OCI-LY1 (cell line): ENCODE data around the gene C1orf159.

ENCODE experiments used
- H2AFZ ChIP-seq: fragments of 200-600 bp; sonication (generic), shearing (Covaris generic); 2 replicates; pipeline ENCODE4 v1.6.0; 2014; ENCODE audit warnings: antibody characterized with exemption, mild to moderate bottlenecking, low read length
- H3F3A ChIP-seq: fragments of 200-600 bp; sonication (generic), shearing (Covaris generic); 2 replicates; pipeline ENCODE4 v1.6.0; 2014; ENCODE audit warnings: mild to moderate bottlenecking, antibody characterized with exemption, low read length, moderate library complexity; ENCODE audit not compliant: insufficient read depth
- H3K27ac ChIP-seq: fragments of 200-600 bp; sonication (generic); 2 replicates; pipeline ENCODE4 v1.5.1; 2014; ENCODE audit warnings: low read length, mixed run types, mild to moderate bottlenecking, low read depth; ENCODE audit not compliant: poor library complexity, severe bottlenecking
- H3K27me3 ChIP-seq: fragments of 200-600 bp; sonication (generic); 2 replicates; pipeline ENCODE4 v1.6.0; 2014; ENCODE audit warnings: antibody characterized with exemption, mild to moderate bottlenecking, low read length, moderate library complexity; ENCODE audit not compliant: insufficient read depth
- H3K36me3 ChIP-seq: fragments of 200-600 bp; sonication (generic); 2 replicates; pipeline ENCODE4 v1.6.1; 2014; ENCODE audit warnings: mild to moderate bottlenecking, antibody characterized with exemption, low read length, moderate library complexity, mixed read lengths; ENCODE audit not compliant: insufficient read depth
- H3K4me1 ChIP-seq: fragments of 200-600 bp; sonication (generic); 2 replicates; pipeline ENCODE4 v1.5.1; 2014; ENCODE audit warnings: mild to moderate bottlenecking, low read length, moderate library complexity; ENCODE audit not compliant: insufficient read depth, severe bottlenecking
- H3K4me2 ChIP-seq: fragments of 200-600 bp; sonication (generic), shearing (Covaris generic); 2 replicates; pipeline ENCODE4 v1.6.1; 2014; ENCODE audit warnings: low read length
- H3K4me3 ChIP-seq: fragments of 200-600 bp; sonication (generic); 2 replicates; pipeline ENCODE4 v1.5.1; 2014; ENCODE audit warnings: low read length, low read depth, mild to moderate bottlenecking, mixed read lengths; ENCODE audit not compliant: poor library complexity, severe bottlenecking
- H3K79me2 ChIP-seq: fragments of 200-600 bp; shearing (Covaris generic); 2 replicates; pipeline ENCODE4 v1.6.1; 2016; ENCODE audit warnings: mixed run types, low read length, mixed read lengths; ENCODE audit not compliant: insufficient read depth
- H3K9ac ChIP-seq: fragments of 200-600 bp; sonication (generic), shearing (Covaris generic); 2 replicates; pipeline ENCODE4 v1.6.1; 2014; ENCODE audit warnings: mild to moderate bottlenecking, low read length, mixed read lengths
- H3K9me2 ChIP-seq: fragments of 200-600 bp; sonication (generic), shearing (Covaris generic); 2 replicates; pipeline ENCODE4 v1.6.1; 2014; ENCODE audit warnings: low read depth, mild to moderate bottlenecking, low read length, mixed read lengths
- H3K9me3 ChIP-seq: fragments of 200-600 bp; shearing (Covaris generic); 2 replicates; pipeline ENCODE4 v1.6.1; 2014; ENCODE audit warnings: low read length, mixed read lengths
- H4K20me1 ChIP-seq: fragments of 200-600 bp; sonication (generic), shearing (Covaris generic); 2 replicates; pipeline ENCODE4 v1.6.0; 2016; ENCODE audit warnings: mild to moderate bottlenecking, low read length; ENCODE audit not compliant: insufficient read depth
- CTCF ChIP-seq: fragments of 200-600 bp; sonication (generic), shearing (Covaris generic); IDR thresholded peaks from 2 replicates; pipeline ENCODE4 v1.5.1; 2017; ENCODE audit warnings: mild to moderate bottlenecking, antibody characterized with exemption, low read length, moderate library complexity, mixed read lengths
- EZH2 ChIP-seq: fragments of 200-600 bp; sonication (generic), shearing (Covaris generic); IDR thresholded peaks from 2 replicates; pipeline ENCODE4 v1.8.0; 2017; ENCODE audit warnings: borderline replicate concordance, mixed run types, mild to moderate bottlenecking, antibody characterized with exemption, low read length, moderate library complexity, mixed read lengths

C1orf159 gene

DNA sequence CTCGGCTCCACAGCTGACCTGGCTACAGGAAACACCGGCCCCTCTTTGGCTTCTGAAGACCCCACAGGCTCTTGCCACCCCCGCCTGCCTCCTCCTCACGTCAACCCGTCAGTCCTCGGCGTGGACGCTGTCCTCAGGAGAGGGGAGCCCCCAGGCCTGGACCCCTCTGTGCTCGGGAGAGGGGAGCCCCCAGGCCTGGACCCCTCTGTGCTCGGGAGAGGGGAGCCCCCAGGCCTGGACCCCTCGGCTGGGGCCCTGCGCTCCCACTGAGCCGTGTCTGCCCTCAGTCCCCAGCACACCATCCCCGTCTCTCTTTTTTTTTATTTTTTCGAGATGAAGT lies 26.0 kb upstream of the C1orf159 start:
- no peak overlapping the region for H3K4me3 ChIP-seq
- no peak overlapping the region for H3K27ac ChIP-seq
- no peaks in the 10 kb centered on the region for H3K9me2 ChIP-seq
- no peak overlapping the region for H3K4me2 ChIP-seq
- H3K9me3 ChIP-seq = no peaks in the 10 kb centered on the region
- no peaks in the 10 kb centered on the region for H3K79me2 ChIP-seq
- peaks cover 9% of the 10 kb centered on the region; the same call in 1 of the 2 replicates for H3K27me3 ChIP-seq
- no peaks in the 10 kb centered on the region for H4K20me1 ChIP-seq
- no peaks in the 10 kb centered on the region for H3F3A ChIP-seq
- peaks cover 16% of the 10 kb centered on the region for H3K4me1 ChIP-seq
- no peak overlapping the region for H3K9ac ChIP-seq
- no peak for TF ChIP-seq EZH2
- no peak for TF ChIP-seq CTCF
- H3K36me3 ChIP-seq = no peaks in the 10 kb centered on the region
- no peak overlapping the region for H2AFZ ChIP-seq

GRCh38 chr1:1141244-1141910 lies 25.5 kb upstream of the C1orf159 start:
- TF ChIP-seq EZH2 (no peak), CTCF (no peak)
- Histone ChIP-seq H2AFZ (no peak overlapping the region), H3K4me1 (peaks cover 16% of the 10 kb centered on the region), H3K79me2 (no peaks in the 10 kb centered on the region), H3F3A (no peaks in the 10 kb centered on the region), H3K9me2 (no peaks in the 10 kb centered on the region), H4K20me1 (no peaks in the 10 kb centered on the region), H3K27ac (no peak overlapping the region), H3K36me3 (no peaks in the 10 kb centered on the region), H3K9ac (no peak overlapping the region), H3K27me3 (peaks cover 6% of the 10 kb centered on the region; the same call in 1 of the 2 replicates), H3K9me3 (no peaks in the 10 kb centered on the region), H3K4me3 (no peak overlapping the region), H3K4me2 (no peak overlapping the region)

- no peaks in the 10 kb centered on the region for H3K36me3 ChIP-seq
- TF ChIP-seq EZH2 = no peak
- no peak for TF ChIP-seq CTCF
These were observed 24.8 kb upstream of the C1orf159 start for GRCh38 chr1:1140673-1141072.

More at GRCh38 chr1:1140673-1141072, 24.8 kb upstream of the C1orf159 start:
- no peaks in the 10 kb centered on the region for H4K20me1 ChIP-seq
- no peak overlapping the region for H3K4me3 ChIP-seq
- H3F3A ChIP-seq = no peaks in the 10 kb centered on the region
- H3K9me3 ChIP-seq = no peaks in the 10 kb centered on the region
- no peak overlapping the region for H3K4me2 ChIP-seq
- no peak overlapping the region for H2AFZ ChIP-seq
- H3K27me3 ChIP-seq = no peaks in the 10 kb centered on the region
- H3K79me2 ChIP-seq = no peaks in the 10 kb centered on the region
- H3K9ac ChIP-seq = no peak overlapping the region
- peaks cover 16% of the 10 kb centered on the region for H3K4me1 ChIP-seq
- no peak overlapping the region for H3K27ac ChIP-seq
- H3K9me2 ChIP-seq = no peaks in the 10 kb centered on the region
